Activated T-cell treated with anti-CD3 and anti-CD28 coated beads for 1 hour (primary cell): ENCODE measurements around the gene ATXN1.
"Not testable (repeated sequence)": the region's sequence is repeated elsewhere in the genome, so short reads cannot be mapped to it uniquely, and the experiment has no call there.

Experiments
- DNase-seq: peaks from one replicate; pipeline ENCODE4 v3.0.0-alpha.2; 2020; ENCODE audit warnings: low read depth

ATXN1 gene

DNA sequence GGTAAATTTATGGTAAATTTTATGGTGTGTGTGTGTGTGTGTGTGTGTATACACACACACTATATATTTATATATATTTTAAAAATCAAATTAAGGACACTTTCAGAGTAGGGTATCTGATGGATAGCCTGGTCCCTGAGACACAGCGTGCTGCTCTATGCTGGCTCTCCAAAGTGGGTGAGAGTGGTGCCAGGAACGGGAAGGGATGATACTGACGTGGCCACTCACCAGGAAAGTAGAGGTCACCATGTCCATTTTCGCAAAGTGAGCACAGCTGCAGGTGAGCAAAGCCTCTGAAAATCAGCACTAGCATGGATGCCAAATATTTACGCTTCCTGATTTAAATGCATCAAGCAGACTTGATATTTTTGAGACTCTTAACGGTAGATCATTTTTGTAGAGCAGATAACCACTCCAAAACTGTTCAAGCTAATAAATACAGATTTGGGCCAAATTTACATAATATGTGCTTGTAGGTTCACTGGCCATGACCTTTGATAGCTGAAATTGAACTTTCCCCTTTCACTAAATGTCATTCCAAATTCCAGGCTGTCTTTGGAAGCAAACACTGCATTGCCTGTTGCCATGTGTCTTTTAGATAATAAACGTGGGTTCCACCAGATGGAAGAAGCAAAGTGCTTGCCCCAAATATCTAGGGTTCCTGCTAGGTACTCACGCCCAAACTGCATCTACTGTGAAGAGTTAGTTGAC is 116.6 kb downstream of the ATXN1 start:
- no peak for DNase-seq

- no peak for DNase-seq
These were observed 121.4 kb downstream of the ATXN1 start for GRCh38 chr6:16639684-16640480.

GRCh38 chr6:16637635-16638034 is 123.6 kb downstream of the ATXN1 start:
- no peak for DNase-seq

GRCh38 chr6:16635810-16636602 is 125.3 kb downstream of the ATXN1 start:
- no peak for DNase-seq

DNA sequence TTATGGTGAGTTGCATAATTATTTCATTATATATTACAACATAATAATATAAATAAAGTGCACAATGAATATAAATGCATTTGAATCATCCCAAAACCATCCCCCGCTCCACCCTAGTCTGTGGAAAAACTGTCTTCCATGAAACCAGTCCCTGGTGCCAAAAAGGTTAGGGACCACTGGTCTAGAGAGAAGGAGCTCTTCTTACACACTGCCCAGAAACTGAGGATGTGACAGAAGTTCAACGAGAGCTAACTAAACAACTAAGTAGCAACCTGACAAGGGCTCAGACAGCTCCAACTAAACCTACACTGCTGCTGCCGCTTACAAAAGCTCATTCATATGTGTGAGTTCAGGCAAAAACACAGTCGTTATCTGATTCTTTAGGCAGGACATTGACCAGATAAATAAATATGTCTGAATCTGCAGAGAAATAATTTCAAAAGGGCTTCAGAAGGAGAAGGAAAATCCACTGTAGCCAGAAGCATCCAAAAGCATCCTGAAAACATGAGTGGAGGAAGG is 125.9 kb downstream of the ATXN1 start:
- DNase-seq, result no peak

DNA sequence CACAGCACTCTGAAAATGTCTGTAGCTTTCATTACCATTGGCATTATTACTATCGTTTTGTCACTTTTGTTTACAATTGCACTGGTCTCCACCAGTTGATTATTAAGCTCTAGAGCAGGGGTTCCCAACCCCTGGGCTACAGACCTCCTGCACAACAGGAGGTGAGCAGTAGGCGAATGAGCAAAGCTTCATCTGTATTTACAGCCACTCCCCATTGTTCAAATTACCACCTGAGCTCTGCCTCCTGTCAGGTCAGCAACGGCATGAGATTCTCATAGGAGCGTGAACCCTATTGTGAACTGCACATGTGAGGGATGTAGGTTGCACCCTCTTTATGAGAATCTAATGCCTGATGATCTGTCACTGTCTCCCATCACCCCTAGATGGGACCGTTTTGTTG is 126.4 kb downstream of the ATXN1 start:
- no peak for DNase-seq

DNA sequence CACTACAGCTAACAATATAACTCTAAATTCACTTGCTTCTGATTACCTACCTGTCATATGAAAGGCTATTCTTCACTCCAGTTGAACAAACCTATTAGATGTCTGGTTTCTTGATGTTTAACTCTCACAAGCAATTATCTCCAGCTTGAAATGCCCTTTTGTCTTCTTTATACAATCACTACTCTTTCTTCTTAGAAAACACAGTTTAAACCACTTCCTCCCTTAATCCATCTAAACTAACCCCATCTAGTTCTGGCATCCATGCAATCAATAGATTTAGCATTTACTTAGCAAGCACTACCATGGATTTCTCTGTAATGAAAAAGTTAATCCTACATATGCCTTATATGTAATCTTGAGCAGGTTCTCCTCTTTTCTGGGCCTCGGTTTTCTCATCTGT is 127.3 kb downstream of the ATXN1 start:
- DNase-seq, result no peak

DNA sequence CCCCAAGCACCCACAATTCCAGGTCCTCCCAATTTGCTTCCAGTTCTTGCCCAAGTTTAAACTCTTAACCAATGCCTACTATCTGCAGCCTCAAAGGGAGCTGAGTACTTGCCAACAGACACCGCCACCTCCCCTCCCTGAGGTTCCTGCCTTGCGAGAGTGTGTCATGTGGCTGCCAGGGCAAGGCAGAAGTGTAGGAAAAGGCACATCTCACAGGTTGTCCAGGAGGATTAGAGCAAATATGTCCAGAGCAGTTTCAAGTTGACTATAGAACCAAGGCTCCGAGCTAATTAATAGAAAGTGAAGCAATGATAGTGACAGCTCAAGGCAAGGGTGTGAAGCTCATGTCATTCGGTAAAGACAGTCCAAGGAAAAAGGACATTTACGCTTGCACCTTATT is 127.8 kb downstream of the ATXN1 start:
- DNase-seq, result no peak

- DNase-seq, result no peak
These were observed 129.2 kb downstream of the ATXN1 start for GRCh38 chr6:16632101-16632500.

DNA sequence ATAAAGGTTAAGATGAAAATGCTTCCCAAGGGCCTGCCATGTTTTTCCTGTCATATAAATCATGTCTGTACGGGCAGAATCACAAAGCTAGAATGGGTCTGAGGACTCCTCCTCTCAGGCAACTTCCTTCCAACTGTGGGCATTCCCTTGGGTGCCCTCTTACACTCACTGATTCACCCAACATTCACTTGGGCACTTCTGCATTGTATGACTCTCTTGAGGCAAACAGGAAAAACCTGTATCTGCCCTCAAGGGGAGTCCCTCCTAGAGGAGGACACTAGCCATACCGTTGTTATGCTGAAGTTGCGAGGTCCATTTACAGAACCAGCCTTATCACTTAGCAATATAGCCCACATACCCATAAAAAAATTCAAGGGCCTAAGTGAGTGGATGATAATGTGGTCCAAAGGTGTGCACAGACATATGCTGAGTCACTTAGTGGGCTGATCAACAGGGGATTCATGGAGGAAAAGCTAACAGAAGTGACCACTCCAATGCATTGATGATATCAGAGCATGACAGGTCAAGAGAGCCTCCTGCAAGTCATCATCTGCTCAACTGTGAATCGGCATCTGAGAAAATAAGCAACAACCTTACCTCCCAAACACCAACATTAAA is 131.1 kb downstream of the ATXN1 start:
- DNase-seq, result no peak

- not testable (repeated sequence) for DNase-seq
These were observed 132.7 kb downstream of the ATXN1 start for GRCh38 chr6:16628580-16628979.

- no peak for DNase-seq
These were observed 134.6 kb downstream of the ATXN1 start for GRCh38 chr6:16626650-16627049.

DNA sequence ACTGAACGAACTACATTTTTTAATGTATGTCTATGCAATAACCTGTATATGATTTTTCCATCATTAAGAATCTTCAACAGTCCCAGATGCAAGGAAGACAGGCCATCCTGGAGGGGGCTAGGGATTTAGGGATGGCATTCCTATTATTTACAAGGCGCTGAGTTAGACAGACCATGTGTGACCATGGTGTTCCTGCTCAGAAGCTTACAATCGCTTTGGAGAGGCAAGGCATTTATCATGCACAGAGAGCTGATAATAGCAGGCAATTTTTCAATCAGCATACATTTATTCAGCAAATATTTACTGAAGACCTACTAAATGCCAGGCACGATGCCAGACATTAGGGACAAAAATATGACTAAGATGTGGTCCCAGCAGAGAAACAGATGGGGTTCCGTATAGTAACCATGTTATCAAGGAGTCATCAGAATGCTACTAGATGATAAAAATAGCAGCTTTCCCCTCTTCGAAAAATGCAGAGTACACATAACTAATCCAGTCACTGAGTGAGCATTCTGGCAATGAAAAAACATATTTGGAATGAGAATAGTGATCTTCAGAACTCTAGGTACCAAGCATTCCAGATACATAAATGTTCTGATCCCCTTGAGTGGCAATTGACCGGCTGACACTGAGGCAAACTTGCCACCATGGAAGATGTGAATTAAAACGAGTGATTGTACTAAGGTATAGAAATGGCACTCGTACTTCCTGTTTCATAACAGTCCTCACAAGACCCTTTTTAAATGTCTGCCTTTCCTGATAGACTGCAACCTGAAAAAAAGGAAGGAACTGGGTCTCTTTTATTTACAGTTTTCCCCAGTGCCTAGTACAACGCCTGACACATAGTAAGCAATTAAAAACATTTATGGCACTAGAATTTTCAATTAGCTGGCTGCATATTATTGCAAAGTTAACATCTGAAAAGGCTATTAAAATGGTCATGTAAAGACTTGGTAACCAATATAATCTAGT is 135.7 kb downstream of the ATXN1 start:
- no peak for DNase-seq

DNA sequence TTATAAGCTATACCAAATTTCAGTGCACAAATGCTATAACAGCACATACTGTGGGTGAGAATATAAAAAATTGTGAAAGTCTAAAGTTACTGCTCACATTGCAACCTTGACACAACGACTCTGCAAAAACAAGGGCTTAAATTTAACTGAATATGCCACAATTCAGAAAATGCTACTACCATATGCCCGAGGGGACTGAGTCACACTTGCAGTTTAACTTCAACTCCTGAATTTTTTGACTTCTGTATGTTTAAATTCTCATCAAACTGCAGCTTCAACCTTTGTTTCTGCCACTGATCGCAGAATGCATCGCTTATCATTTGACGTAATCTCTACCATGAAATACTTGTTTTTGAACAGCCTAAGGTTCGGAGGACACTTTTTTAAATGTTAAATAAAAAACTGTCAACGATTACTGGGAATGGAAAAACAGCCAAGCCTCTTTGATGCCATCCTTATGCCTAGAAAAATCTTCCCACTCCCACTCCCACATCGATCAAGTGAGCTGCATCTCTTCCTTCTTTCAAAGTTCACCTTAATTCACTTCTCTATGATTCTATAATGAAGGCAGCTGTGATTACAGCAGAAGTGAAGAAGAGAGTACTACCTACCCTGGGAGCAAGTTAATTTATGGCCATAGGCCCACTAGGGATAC is 136.5 kb downstream of the ATXN1 start:
- DNase-seq, result no peak

- DNase-seq, result no peak
These were observed 137.5 kb downstream of the ATXN1 start for GRCh38 chr6:16623731-16624130.

DNA sequence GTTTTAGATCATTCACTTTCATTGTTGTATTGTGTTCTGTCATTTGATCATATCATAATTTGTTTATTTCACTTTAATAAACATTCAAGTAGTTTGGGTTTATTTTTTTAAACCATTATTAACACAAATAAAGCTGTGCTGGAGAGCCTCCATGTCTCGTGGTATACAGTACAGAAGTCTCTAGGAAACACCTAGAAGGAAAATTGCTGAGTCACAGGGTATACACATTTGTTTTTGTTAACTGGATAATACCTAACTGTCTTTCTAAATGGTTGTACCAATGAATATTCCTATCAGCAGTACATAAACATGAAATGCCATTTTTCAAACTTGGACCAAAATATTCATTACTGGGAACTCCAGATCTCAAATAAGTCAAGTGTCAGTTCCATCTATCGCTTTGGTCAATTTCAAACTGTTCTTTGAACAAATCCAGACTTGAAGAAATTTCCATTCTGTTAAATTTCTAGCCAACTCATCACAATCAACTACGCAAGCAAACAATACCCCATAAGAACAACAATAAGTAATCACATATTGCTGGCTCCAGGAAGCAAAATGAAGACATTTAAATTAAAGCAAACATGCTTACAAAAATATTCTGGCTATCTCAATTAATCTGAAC is 138.1 kb downstream of the ATXN1 start:
- DNase-seq, result no peak

- no peak for DNase-seq
These were observed 139.1 kb downstream of the ATXN1 start for GRCh38 chr6:16622193-16622592.

DNA sequence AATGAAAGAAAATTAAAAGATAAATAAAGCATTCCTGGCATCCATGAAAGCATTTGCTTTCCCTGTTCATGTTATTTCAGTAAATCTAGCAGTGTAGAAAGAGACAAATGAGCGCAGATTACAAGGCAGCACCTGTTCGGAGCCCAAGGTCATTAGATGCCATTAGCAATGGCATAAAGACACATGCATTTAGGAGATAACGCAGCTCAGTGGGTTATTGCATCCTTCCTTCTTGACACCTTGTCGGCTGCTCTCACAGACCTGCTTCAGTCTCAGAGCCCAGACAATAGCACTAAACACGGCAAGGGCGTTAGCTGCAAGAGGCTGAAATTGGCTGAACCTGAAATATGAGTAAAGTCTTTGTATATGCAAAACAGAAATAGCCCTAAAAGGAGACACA is 140.3 kb downstream of the ATXN1 start:
- DNase-seq, result no peak

DNA sequence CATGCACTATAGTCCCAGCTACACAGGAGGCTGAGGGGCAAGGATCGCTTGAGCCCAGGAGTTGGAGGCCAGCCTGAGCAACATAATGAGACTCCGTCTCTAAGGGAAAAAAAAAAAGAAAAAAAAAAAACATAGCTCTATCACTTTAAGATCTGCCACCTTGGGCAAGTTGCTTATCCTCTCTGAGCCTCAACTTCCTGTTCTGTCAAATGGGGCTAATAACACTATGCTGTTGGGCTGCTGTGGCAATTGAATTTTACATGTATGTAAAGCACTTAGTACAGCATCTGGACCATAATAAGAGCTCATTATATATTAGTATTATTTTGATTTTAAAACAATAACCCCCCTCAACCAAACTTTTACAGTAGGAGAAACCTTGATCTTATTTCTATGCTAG is 141.5 kb downstream of the ATXN1 start:
- no peak for DNase-seq

DNA sequence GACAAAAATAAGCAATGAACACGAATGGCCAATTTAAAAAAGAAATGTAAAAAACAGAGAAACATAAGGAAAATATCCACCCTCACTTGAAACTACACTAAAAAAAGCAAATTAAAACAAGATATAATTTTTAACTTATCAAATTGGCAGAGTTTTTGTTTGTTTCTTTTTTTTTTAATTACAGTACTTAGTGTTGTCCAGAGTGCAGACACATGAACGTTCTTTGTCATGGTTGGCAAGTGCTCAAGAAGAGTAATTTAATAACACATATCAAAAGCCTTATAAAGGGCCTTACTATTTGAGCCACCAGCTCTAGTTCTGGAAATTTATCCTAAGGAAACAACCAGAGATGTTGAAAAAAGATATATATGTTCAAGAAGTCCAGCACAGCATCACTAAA is 142.3 kb downstream of the ATXN1 start:
- DNase-seq, result no peak
